GM12878 (cell line): Measurements from ENCODE around the gene TAF11L12. TPM values are rescaled to one million over a fixed set of nuclear protein-coding genes. Genes with fewer than 3 reads are reported as not detected.

Source experiments
- ATAC-seq: fragments of 200-7000 bp; cut with Tn5 transposase; 3 replicates; pipeline ENCODE4 v1.9.1; 2020; ENCODE audit warnings: mild to moderate bottlenecking, moderate library complexity
- BruUV-seq: library from RNA; stranded (reverse); fragments of 400-500 nt; replicated peaks from 2 replicates; lab custom pipeline; 2021; lab: Mats Ljungman, UMichigan
- CTCF ChIA-PET: fragments of 300-600 bp; sonication (Branson Sonifier 250); formaldehyde crosslinking; extraction: SDS; loops from one replicate; lab custom pipeline; 2021; ENCODE audit warnings: inconsistent platforms; lab: Yijun Ruan, JAX
- POLR2A ChIA-PET: fragments of 350-600 bp; formaldehyde crosslinking; extraction: SDS; loops from one replicate; lab custom pipeline; 2021; ENCODE audit warnings: inconsistent platforms; lab: Charles Lee
- RAD21 ChIA-PET: fragments of 300-600 bp; sonication (Branson Sonifier 250); formaldehyde crosslinking; loops from one replicate; lab custom pipeline; 2023; ENCODE audit warnings: antibody characterized with exemption; ENCODE audit not compliant: unreplicated experiment; lab: Charles Lee
- SMC1A ChIA-PET: fragments of 300-600 bp; sonication (Branson Sonifier 250); formaldehyde crosslinking; loops from one replicate; lab custom pipeline; 2023; ENCODE audit not compliant: unreplicated experiment, uncharacterized antibody; lab: Charles Lee
- DNase-seq: peaks from one replicate; pipeline ENCODE4 v3.0.0-alpha.2; 2011; ENCODE audit warnings: low read depth, low spot score
- FAIRE-seq: peaks from 3 replicates; lab custom pipeline; 2011; peaks lifted over from hg19 to GRCh38; lab: Jason Lieb, UNC
- H2AFZ ChIP-seq: 2 replicates; pipeline ENCODE4 v1.6.0; 2011; ENCODE audit warnings: low read depth, low read length, control low read depth; ENCODE audit not compliant: control insufficient read depth
- H3K27ac ChIP-seq: 2 replicates; pipeline ENCODE4 v1.5.1; 2011; ENCODE audit warnings: control low read depth; ENCODE audit not compliant: control insufficient read depth, insufficient read depth
- H3K27me3 ChIP-seq, 2 experiments: replicated peaks in 1 of 2; 2 replicates each; pipeline versions ENCODE4 v1.6.0 to v1.6.1; 2011; ENCODE audit warnings: low read length in 1 of 2; ENCODE audit not compliant: control insufficient read depth in 2 of 2, insufficient read depth in 2 of 2
- H3K36me3 ChIP-seq, 2 experiments: 2 replicates each; pipeline ENCODE4 v1.5.1; 2011; ENCODE audit warnings: low read length in 1 of 2; ENCODE audit not compliant: control insufficient read depth in 2 of 2, insufficient read depth in 2 of 2
- H3K4me1 ChIP-seq: 2 replicates; pipeline ENCODE4 v1.6.1; 2011; ENCODE audit warnings: mild to moderate bottlenecking, low read length, moderate library complexity, mixed read lengths; ENCODE audit not compliant: control insufficient read depth, insufficient read depth
- H3K4me2 ChIP-seq: 2 replicates; pipeline ENCODE4 v1.6.0; 2011; ENCODE audit warnings: control low read depth; ENCODE audit not compliant: control insufficient read depth, insufficient read depth
- H3K4me3 ChIP-seq: fragments of 200-600 bp; sonication (generic); 2 replicates; pipeline ENCODE4 v1.5.1; 2016
- H3K79me2 ChIP-seq: 2 replicates; pipeline ENCODE4 v1.6.0; 2011; ENCODE audit warnings: low read length; ENCODE audit not compliant: control insufficient read depth, insufficient read depth
- H3K9ac ChIP-seq: 2 replicates; pipeline ENCODE4 v1.8.0; 2011; ENCODE audit warnings: low read length, control low read depth, mixed read lengths; ENCODE audit not compliant: control insufficient read depth, insufficient read depth
- H3K9me3 ChIP-seq: replicated peaks from 3 replicates; pipeline ENCODE4 v1.5.1; 2011; ENCODE audit warnings: mild to moderate bottlenecking, low read length; ENCODE audit not compliant: control insufficient read depth, insufficient read depth
- H4K20me1 ChIP-seq: 2 replicates; pipeline ENCODE4 v1.6.0; 2011; ENCODE audit not compliant: control insufficient read depth, insufficient read depth
- LARP7 ChIP-seq: fragments of 450-650 bp; IDR thresholded peaks from 2 replicates; pipeline ENCODE4 v1.6.1; 2017; ENCODE audit warnings: mild to moderate bottlenecking
- RAD51 ChIP-seq: fragments of 450-650 bp; IDR thresholded peaks from 2 replicates; pipeline ENCODE4 v1.6.1; 2016; ENCODE audit warnings: moderate library complexity, mild to moderate bottlenecking, inconsistent platforms
- ZNF207 ChIP-seq: fragments of 450-650 bp; IDR thresholded peaks from 2 replicates; pipeline ENCODE4 v1.6.1; 2014; ENCODE audit warnings: antibody characterized with exemption, mild to moderate bottlenecking, borderline replicate concordance
- ZSCAN29 ChIP-seq: fragments of 450-650 bp; IDR thresholded peaks from 2 replicates; pipeline ENCODE4 v1.6.1; 2017; ENCODE audit warnings: mild to moderate bottlenecking, moderate library complexity
- WGBS: methylation state at CpG from one replicate; pipeline ENCODE4 v1.1.6; 2016; ENCODE audit warnings: low lambda C conversion rate; ENCODE audit not compliant: insufficient replicate concordance, insufficient coverage; ENCODE audit errors: missing lambda C conversion rate; 5-methylcytosine and 5-hydroxymethylcytosine counted together
- in situ Hi-C: fragments of 300-500 bp; cut with MboI; formaldehyde crosslinking; loops from 9 replicates; pipeline ENCODE4 v1.14.3; 2018; ENCODE audit warnings: mixed read lengths
- intact Hi-C: fragments of 100-400 bp; cut with micrococcal nuclease; formaldehyde crosslinking; loops from one replicate; pipeline ENCODE4 v1.14.2; 2022; ENCODE audit not compliant: unreplicated experiment
- polyA plus RNA-seq, 11 experiments: library from polyadenylated mRNA; depleted of rRNA in 4 of 11; unstranded in 6 of 11; stranded (reverse) in 5 of 11; fragments of >200 nt; fragmentation: Nextera tagmentation in 4 of 11; fragmentation: Illumina TruSeq in 1 of 11; extraction: Ambion mirVana in 4 of 11; extraction: Trizol in 1 of 11; gene quantifications; 1 replicate in 1 of 11; 2 replicates in 10 of 11; pipeline versions ENCODE4 v1.2.1 to v1.2.3, GENCODE V29; 2011 to 2016; ENCODE audit warnings: inconsistent platforms in 2 of 11, missing spikeins in 2 of 11, low read depth in 1 of 11
- small RNA-seq: library from RNA; depleted of rRNA; stranded (forward); fragments of <200 nt; gene quantifications from one replicate; pipeline ENCODE3, GENCODE V24; 2014
- total RNA-seq, 4 experiments: library from RNA; depleted of rRNA in 3 of 4; stranded (reverse); fragments of >200 nt in 3 of 4; fragmentation: Illumina TruSeq in 1 of 4; extraction: Trizol in 1 of 4; gene quantifications; 2 replicates each; pipeline versions ENCODE4 v1.2.1 to v1.2.3, GENCODE V29; 2013 to 2021

TAF11L12 gene
- total and polyA plus RNA-seq, 10 of the 15 experiments (the other 5 are each of a cell fraction or from before 2014, with no cell fraction given) = not detected

- Histone ChIP-seq H3K4me3 (no peak overlapping the region), H3K36me3 (no peaks in the 10 kb centered on the region), H3K9me3 (no peaks in the 10 kb centered on the region; the same call in 2 of the 3 replicates), H3K27ac (no peak overlapping the region), H3K4me2 (no peak overlapping the region), H3K27me3 (no peaks in the 10 kb centered on the region)
- no peak for FAIRE-seq
- intact Hi-C loops = no loop called here
- ChIA-PET POLR2A (no interaction called here), SMC1A (no interaction called here), CTCF (no interaction called here)
- 15% methylated on average over 5 of the region's 6 CpGs for WGBS
- TF ChIP-seq RAD51 (no peak), ZNF207 (no peak), LARP7 (no peak), ZSCAN29 (no peak)
- TF ChIP-seq, all 136 proteins: peak for 0
- DNase-seq (no peak), ATAC-seq (no peak)
- no peaks in the 10 kb centered on the region for H4K20me1 ChIP-seq
- RAD21 ChIA-PET = no interaction called here
- in situ Hi-C loops = no loop called here
- H3K4me1 ChIP-seq = no peaks in the 10 kb centered on the region
- no TSS peak for BruUV-seq
- H2AFZ ChIP-seq = no peak overlapping the region
- H3K79me2 ChIP-seq = no peaks in the 10 kb centered on the region
- H3K9ac ChIP-seq = no peak overlapping the region
Measured at GRCh38 chr5:17655921-17656320, 45.7 kb downstream of the TAF11L12 start.

Small RNA genes within 50 kb of the gene (small RNA-seq; reads per million reads assigned to genes)
- gene AC233724.1 (not detected), gene AC233724.2 (not detected), gene AC233724.3 (not detected), gene AC233724.4 (not detected), gene AC233724.6 (not detected), gene AC233724.7 (not detected)

Other genes with a start within 250 kb of the TAF11L12 start
Only the 7 nearest of the 12 such genes appear.
- gene TAF11L7, start 24.6 kb upstream of the TAF11L12 start, total RNA-seq (2014; rRNA removed) = not detected in 2 replicates
- gene TAF11L7, start 24.6 kb upstream of the TAF11L12 start, total RNA-seq (2014; rRNA removed; fragmentation: Illumina TruSeq; extraction: Trizol) = not detected in 2 replicates
- not detected in 2 replicates for gene TAF11L7, start 24.6 kb upstream of the TAF11L12 start, total RNA-seq (2021)
- gene TAF11L7, start 24.6 kb upstream of the TAF11L12 start, polyA plus RNA-seq (2011; rRNA removed) = not detected in 2 replicates
- not detected in 2 replicates for gene TAF11L7, start 24.6 kb upstream of the TAF11L12 start, polyA plus RNA-seq (2014; fragmentation: Illumina TruSeq; extraction: Trizol)
- not detected for gene TAF11L7, start 24.6 kb upstream of the TAF11L12 start, polyA plus RNA-seq (2014; fragmentation: Nextera tagmentation; extraction: Ambion mirVana)
- not detected in 2 replicates for gene TAF11L7, start 24.6 kb upstream of the TAF11L12 start, polyA plus RNA-seq (2014; rRNA removed)
- not detected for gene TAF11L7, start 24.6 kb upstream of the TAF11L12 start, polyA plus RNA-seq (2016; fragmentation: Nextera tagmentation; extraction: Ambion mirVana)
- gene TAF11L8, start 19.4 kb upstream of the TAF11L12 start, total RNA-seq (2014; rRNA removed) = not detected in 2 replicates
- gene TAF11L8, start 19.4 kb upstream of the TAF11L12 start, total RNA-seq (2014; rRNA removed; fragmentation: Illumina TruSeq; extraction: Trizol) = not detected in 2 replicates
- gene TAF11L8, start 19.4 kb upstream of the TAF11L12 start, total RNA-seq (2021) = not detected in 2 replicates
- not detected in 2 replicates for gene TAF11L8, start 19.4 kb upstream of the TAF11L12 start, polyA plus RNA-seq (2011; rRNA removed)
- not detected in 2 replicates for gene TAF11L8, start 19.4 kb upstream of the TAF11L12 start, polyA plus RNA-seq (2014; fragmentation: Illumina TruSeq; extraction: Trizol)
- not detected for gene TAF11L8, start 19.4 kb upstream of the TAF11L12 start, polyA plus RNA-seq (2014; fragmentation: Nextera tagmentation; extraction: Ambion mirVana)
- gene TAF11L8, start 19.4 kb upstream of the TAF11L12 start, polyA plus RNA-seq (2014; rRNA removed) = not detected in 2 replicates
- not detected for gene TAF11L8, start 19.4 kb upstream of the TAF11L12 start, polyA plus RNA-seq (2016; fragmentation: Nextera tagmentation; extraction: Ambion mirVana)
- gene TAF11L9, start 16.0 kb upstream of the TAF11L12 start, total RNA-seq (2014; rRNA removed) = not detected in 2 replicates
- gene TAF11L9, start 16.0 kb upstream of the TAF11L12 start, total RNA-seq (2014; rRNA removed; fragmentation: Illumina TruSeq; extraction: Trizol) = not detected in 2 replicates
- gene TAF11L9, start 16.0 kb upstream of the TAF11L12 start, total RNA-seq (2021) = not detected in 2 replicates
- gene TAF11L9, start 16.0 kb upstream of the TAF11L12 start, polyA plus RNA-seq (2011; rRNA removed) = not detected in 2 replicates
- gene TAF11L9, start 16.0 kb upstream of the TAF11L12 start, polyA plus RNA-seq (2014; fragmentation: Illumina TruSeq; extraction: Trizol) = not detected in 2 replicates
- gene TAF11L9, start 16.0 kb upstream of the TAF11L12 start, polyA plus RNA-seq (2014; fragmentation: Nextera tagmentation; extraction: Ambion mirVana) = not detected
- gene TAF11L9, start 16.0 kb upstream of the TAF11L12 start, polyA plus RNA-seq (2014; rRNA removed) = not detected in 2 replicates
- not detected for gene TAF11L9, start 16.0 kb upstream of the TAF11L12 start, polyA plus RNA-seq (2016; fragmentation: Nextera tagmentation; extraction: Ambion mirVana)
- gene TAF11L10, start 12.6 kb upstream of the TAF11L12 start, total RNA-seq (2014; rRNA removed) = not detected in 2 replicates
- not detected in 2 replicates for gene TAF11L10, start 12.6 kb upstream of the TAF11L12 start, total RNA-seq (2014; rRNA removed; fragmentation: Illumina TruSeq; extraction: Trizol)
- not detected in 2 replicates for gene TAF11L10, start 12.6 kb upstream of the TAF11L12 start, total RNA-seq (2021)
- gene TAF11L10, start 12.6 kb upstream of the TAF11L12 start, polyA plus RNA-seq (2011; rRNA removed) = not detected in 2 replicates
- gene TAF11L10, start 12.6 kb upstream of the TAF11L12 start, polyA plus RNA-seq (2014; fragmentation: Illumina TruSeq; extraction: Trizol) = not detected in 2 replicates
- not detected for gene TAF11L10, start 12.6 kb upstream of the TAF11L12 start, polyA plus RNA-seq (2014; fragmentation: Nextera tagmentation; extraction: Ambion mirVana)
- gene TAF11L10, start 12.6 kb upstream of the TAF11L12 start, polyA plus RNA-seq (2014; rRNA removed) = not detected in 2 replicates
- gene TAF11L10, start 12.6 kb upstream of the TAF11L12 start, polyA plus RNA-seq (2016; fragmentation: Nextera tagmentation; extraction: Ambion mirVana) = not detected
- not detected in 2 replicates for gene TAF11L11, start 6.2 kb upstream of the TAF11L12 start, total RNA-seq (2014; rRNA removed)
- not detected in 2 replicates for gene TAF11L11, start 6.2 kb upstream of the TAF11L12 start, total RNA-seq (2014; rRNA removed; fragmentation: Illumina TruSeq; extraction: Trizol)
- not detected in 2 replicates for gene TAF11L11, start 6.2 kb upstream of the TAF11L12 start, total RNA-seq (2021)
- gene TAF11L11, start 6.2 kb upstream of the TAF11L12 start, polyA plus RNA-seq (2011; rRNA removed) = not detected in 2 replicates
- not detected in 2 replicates for gene TAF11L11, start 6.2 kb upstream of the TAF11L12 start, polyA plus RNA-seq (2014; fragmentation: Illumina TruSeq; extraction: Trizol)
- not detected for gene TAF11L11, start 6.2 kb upstream of the TAF11L12 start, polyA plus RNA-seq (2014; fragmentation: Nextera tagmentation; extraction: Ambion mirVana)
- not detected in 2 replicates for gene TAF11L11, start 6.2 kb upstream of the TAF11L12 start, polyA plus RNA-seq (2014; rRNA removed)
- not detected for gene TAF11L11, start 6.2 kb upstream of the TAF11L12 start, polyA plus RNA-seq (2016; fragmentation: Nextera tagmentation; extraction: Ambion mirVana)
- not detected in 2 replicates for gene TAF11L13, start 21.7 kb downstream of the TAF11L12 start, total RNA-seq (2014; rRNA removed)
- not detected in 2 replicates for gene TAF11L13, start 21.7 kb downstream of the TAF11L12 start, total RNA-seq (2014; rRNA removed; fragmentation: Illumina TruSeq; extraction: Trizol)
- gene TAF11L13, start 21.7 kb downstream of the TAF11L12 start, total RNA-seq (2021) = not detected in 2 replicates
- not detected in 2 replicates for gene TAF11L13, start 21.7 kb downstream of the TAF11L12 start, polyA plus RNA-seq (2011; rRNA removed)
- not detected in 2 replicates for gene TAF11L13, start 21.7 kb downstream of the TAF11L12 start, polyA plus RNA-seq (2014; fragmentation: Illumina TruSeq; extraction: Trizol)
- not detected for gene TAF11L13, start 21.7 kb downstream of the TAF11L12 start, polyA plus RNA-seq (2014; fragmentation: Nextera tagmentation; extraction: Ambion mirVana)
- gene TAF11L13, start 21.7 kb downstream of the TAF11L12 start, polyA plus RNA-seq (2014; rRNA removed) = not detected in 2 replicates
- gene TAF11L13, start 21.7 kb downstream of the TAF11L12 start, polyA plus RNA-seq (2016; fragmentation: Nextera tagmentation; extraction: Ambion mirVana) = not detected
- not detected in 2 replicates for gene TAF11L14, start 24.1 kb downstream of the TAF11L12 start, total RNA-seq (2014; rRNA removed)
- gene TAF11L14, start 24.1 kb downstream of the TAF11L12 start, total RNA-seq (2014; rRNA removed; fragmentation: Illumina TruSeq; extraction: Trizol) = not detected in 2 replicates
- not detected in 2 replicates for gene TAF11L14, start 24.1 kb downstream of the TAF11L12 start, total RNA-seq (2021)
- gene TAF11L14, start 24.1 kb downstream of the TAF11L12 start, polyA plus RNA-seq (2011; rRNA removed) = not detected in 2 replicates
- not detected in 2 replicates for gene TAF11L14, start 24.1 kb downstream of the TAF11L12 start, polyA plus RNA-seq (2014; fragmentation: Illumina TruSeq; extraction: Trizol)
- gene TAF11L14, start 24.1 kb downstream of the TAF11L12 start, polyA plus RNA-seq (2014; fragmentation: Nextera tagmentation; extraction: Ambion mirVana) = not detected
- gene TAF11L14, start 24.1 kb downstream of the TAF11L12 start, polyA plus RNA-seq (2014; rRNA removed) = not detected in 2 replicates
- gene TAF11L14, start 24.1 kb downstream of the TAF11L12 start, polyA plus RNA-seq (2016; fragmentation: Nextera tagmentation; extraction: Ambion mirVana) = not detected